Measurements from ENCODE around the gene VRK1.

The VRK1 gene

GRCh38 chr14:96792003-96792402 is 5.2 kb upstream of the VRK1 start:
- no peak for DNase-seq (ENCODE audit: low read depth)

GRCh38 chr14:96792591-96792990 is 4.6 kb upstream of the VRK1 start:
- no peak for DNase-seq (ENCODE audit: low read depth)

GRCh38 chr14:96793547-96793946 is 3.6 kb upstream of the VRK1 start:
- DNase-seq (ENCODE audit: low read depth) = no peak

GRCh38 chr14:96795109-96795828 is 1.9 kb upstream of the VRK1 start:
- DNase-seq (ENCODE audit: low read depth) = no peak

- no peak for DNase-seq (ENCODE audit: low read depth)
Measured at GRCh38 chr14:96797582-96798349, 584 bp downstream of the VRK1 start.

- DNase-seq (ENCODE audit: low read depth) = no peak
Measured at GRCh38 chr14:96798956-96799355, 1.8 kb downstream of the VRK1 start.

DNA sequence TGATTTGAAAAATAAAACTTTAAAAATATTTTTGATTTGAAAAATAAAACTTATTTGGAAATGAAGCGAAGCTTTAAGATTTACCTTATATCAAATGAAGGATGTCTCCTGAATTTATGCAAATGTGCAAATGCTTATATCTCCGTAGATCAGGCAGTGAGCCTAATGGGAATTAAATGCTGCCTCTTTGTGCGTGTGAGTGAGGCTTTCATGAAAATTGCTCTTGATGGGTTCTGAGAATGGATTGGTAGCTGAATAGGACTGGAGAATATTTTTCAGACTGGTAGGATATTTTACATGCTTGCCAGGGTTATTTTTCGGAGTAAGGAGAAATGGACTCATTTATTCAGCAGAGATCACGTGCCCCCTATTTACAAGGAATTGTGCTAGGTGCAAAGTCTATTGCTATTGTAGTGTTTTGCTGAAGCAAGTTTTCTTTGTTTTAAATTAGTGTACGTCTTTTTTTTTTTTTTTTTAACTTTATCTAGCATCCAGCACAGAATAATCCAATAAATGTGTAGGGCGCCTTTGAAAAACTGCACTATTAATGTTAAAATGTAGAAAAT is 2.4 kb downstream of the VRK1 start:
- DNase-seq (ENCODE audit: low read depth) = no peak

DNA sequence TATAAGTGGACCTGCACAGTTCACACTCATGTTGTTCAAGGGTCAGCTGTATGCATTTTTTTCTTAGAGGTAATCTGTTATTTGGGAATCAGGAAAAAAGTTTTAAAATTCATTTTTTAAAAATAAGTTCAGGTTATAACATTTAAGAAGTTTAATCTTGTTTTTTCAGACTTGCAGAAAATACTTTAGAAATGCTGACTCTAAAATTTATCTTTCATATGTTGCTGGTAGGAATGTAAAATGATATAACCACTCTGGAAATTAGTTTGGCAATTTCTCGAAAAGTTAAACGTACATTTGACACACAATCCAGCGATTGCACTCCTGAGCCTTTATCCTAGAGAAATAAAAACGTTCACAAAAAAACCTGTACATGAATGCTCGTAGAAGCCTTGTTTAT is 4.7 kb downstream of the VRK1 start:
- DNase-seq (ENCODE audit: low read depth) = no peak

- no peak for DNase-seq (ENCODE audit: low read depth)
Measured at GRCh38 chr14:96802963-96803362, 5.8 kb downstream of the VRK1 start.

GRCh38 chr14:96803958-96804357 is 6.8 kb downstream of the VRK1 start:
- DNase-seq (ENCODE audit: low read depth) = no peak

DNA sequence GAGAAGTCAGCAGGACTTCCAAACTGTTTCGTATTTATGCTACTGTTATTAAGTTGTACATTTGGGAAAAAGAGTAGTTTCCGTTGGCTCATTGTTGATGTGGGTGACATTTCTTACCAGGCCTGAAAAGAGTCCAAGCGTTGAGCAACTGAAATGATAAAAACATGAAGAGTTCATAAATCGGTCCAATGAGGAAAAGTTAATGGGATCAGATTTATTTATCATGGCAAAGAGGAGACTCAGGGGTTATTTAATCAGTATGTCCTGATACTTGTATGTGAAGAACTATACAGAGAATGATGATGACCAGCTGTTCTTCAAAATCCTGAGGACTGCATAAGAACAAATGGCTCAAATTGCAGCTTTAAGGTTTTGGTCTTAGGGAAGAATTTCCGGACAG is 7.7 kb downstream of the VRK1 start:
- no peak for DNase-seq (ENCODE audit: low read depth)

GRCh38 chr14:96805956-96806355 is 8.8 kb downstream of the VRK1 start:
- DNase-seq (ENCODE audit: low read depth) = no peak

GRCh38 chr14:96806836-96807235 is 9.7 kb downstream of the VRK1 start:
- DNase-seq (ENCODE audit: low read depth) = no peak

DNA sequence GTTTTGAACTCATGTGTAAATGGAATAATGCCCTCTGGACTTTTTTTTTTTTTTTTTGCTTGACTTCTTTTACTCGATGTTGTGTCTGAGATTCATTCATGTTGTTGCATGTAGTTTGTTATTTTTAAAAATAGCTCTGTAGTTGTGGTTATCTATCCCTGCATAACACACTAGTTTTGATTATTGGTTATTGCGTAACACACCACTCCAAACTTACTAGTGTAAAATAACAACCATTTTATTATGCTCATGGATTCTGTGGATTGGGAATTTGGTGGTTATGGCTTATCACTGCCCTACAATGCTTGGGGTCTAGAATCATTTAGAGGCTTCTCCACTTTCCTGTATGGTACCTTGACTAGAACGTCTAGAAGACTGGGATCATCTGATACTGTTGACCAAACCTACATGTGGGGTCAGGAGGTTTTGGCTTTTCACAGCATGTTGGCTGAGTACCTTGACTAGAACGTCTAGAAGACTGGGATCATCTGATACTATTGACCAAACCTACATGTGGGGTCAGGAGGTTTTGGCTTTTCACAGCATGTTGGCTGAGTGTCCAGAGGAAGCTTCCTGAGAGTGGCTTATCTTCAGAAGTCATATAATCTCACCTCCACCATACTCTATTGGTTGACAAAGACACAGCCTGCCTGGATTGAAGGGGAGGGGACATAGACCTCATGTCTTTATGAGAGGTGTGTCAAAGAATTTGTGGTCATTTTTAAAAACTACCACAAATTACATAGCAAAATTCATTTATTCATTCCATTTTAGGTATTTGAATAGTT is 11.6 kb downstream of the VRK1 start:
- DNase-seq (ENCODE audit: low read depth) = no peak

GRCh38 chr14:96811265-96811664 is 14.1 kb downstream of the VRK1 start:
- no peak for DNase-seq (ENCODE audit: low read depth)

DNA sequence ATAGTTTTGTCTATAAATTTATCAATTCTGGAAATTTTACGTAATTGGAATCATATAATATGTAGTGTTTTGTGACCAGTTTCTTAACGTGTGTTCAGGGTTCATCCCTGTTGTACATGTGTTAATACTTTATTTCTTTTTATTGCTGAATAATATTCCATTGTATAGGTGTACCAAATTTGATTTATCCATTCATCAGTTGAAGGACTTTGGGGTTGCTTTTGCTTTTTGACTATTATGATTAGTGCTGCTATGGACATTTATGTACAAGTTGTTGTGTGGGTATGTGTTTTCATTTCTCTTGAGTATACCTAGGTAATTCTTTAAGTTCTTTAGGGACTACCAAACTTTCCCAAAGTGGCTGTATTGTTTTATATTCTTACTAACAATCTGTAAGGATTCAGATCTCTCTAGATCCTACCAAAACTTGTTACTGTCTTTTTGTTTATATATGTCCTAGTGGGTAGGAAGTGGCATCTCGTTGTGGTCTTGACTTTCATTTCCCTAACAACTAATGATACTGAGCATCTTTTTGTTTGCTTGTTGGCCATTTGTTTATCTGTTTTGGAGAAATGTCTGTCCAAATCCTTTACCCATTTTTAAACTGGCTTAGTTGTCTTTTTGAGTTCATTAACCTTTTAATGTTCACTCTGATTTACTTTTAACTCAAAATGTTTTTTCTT is 14.9 kb downstream of the VRK1 start:
- DNase-seq (ENCODE audit: low read depth) = no peak

DNA sequence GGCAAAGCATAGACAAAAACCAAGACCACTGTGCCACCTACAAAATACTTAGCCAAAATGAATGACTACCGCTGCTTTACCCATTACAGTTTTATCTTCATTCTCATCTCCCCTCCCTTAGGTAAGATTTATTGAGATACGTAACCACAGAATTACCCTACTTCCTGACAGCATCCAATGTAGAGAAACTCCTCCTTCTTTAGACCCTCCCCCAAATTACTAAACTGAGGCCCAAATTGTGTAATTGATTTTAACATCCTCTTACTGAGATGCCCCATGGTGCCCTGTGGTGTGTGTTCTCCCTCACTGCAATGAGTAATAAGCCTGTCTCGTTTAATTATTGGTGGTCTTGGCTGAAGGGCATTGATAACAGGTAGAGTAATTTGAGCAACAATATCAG is 19.1 kb downstream of the VRK1 start:
- DNase-seq (ENCODE audit: low read depth) = no peak

- no peak for DNase-seq (ENCODE audit: low read depth)
Measured at GRCh38 chr14:96817750-96818666, 20.8 kb downstream of the VRK1 start.

DNA sequence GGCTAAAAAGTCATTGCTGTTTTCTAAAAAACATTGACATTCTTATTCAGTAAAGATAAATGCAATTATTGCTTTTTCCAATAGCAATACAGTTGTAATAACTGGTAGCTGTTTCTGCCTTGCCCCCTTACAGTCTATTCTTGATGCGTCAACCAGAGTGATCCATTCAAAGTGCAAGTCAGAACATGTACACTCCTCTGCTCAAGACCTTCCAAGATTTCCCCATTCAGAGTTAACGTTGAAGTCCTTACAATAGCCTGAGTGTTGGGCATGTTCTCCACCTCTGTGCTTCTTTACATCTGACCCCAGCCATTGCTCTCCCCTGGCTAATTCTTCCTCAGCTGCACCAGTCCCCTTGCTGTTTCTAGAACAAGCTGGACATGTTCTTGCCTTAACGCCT is 24.3 kb downstream of the VRK1 start:
- no peak for DNase-seq (ENCODE audit: low read depth)

DNA sequence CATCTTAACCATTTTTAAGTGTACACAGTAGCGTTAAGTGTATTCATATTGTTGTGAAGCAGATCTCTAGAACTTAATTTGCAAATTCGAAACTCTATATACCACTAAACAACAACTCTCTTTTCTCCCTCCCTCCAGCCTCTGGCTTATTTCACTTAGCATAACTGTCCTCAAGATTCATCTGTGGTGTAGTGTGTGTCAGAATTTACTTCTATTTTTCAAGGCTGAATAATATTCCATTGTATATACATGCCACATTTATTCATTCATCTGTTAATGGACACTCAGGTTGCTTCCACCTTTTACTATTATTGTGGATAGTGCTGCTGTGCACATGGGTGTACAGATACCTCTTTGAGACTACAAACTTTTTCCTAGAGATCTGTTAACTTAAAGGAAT is 26.5 kb downstream of the VRK1 start:
- DNase-seq (ENCODE audit: low read depth) = no peak

GRCh38 chr14:96824283-96824682 is 27.1 kb downstream of the VRK1 start:
- no peak for DNase-seq (ENCODE audit: low read depth)

Measured in HS-27A (cell line).